Measurements from ENCODE around the gene SLC14A1.

DNA sequence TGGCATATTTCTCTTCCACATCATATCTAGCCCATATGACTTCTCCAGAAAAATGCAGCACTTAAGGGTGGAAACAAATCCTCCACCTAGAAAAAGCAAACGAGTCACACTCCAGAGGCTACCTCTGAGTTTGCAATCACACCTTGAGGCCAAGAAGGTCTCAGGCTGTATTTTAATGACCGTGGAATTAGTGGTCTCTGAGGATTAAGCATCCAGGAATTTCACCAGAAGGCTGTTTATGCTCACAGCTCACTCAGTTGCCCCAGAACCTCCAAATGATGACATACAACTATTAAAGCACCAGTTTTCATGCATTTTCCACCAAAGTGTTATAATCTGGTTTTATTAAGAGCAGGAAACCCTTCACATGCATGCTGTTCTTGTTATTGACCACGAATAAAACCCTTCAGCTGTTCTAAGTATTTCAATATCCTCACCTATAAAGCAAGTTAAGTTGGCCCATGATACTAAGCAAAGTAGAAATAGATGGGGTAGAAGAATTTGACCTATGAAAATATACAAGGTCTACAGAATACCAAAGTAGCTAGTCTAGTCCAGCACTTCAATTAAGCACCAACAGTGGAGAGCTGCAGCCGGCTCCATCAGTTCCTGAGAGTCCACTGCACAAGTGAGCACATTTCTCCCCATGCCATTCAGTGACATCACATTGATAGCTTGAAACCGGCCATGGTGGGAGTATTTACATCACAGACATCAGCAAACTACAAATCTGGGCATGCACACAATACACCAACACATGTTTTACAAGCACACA is 39.5 kb upstream of the SLC14A1 start:
- TF ChIP-seq SUZ12 (IDR thresholded peaks at IDR 0.05; ENCODE audit: extremely low read depth, insufficient read depth, insufficient read length), result no peak
- TF ChIP-seq ZNF274 (IDR thresholded peaks at IDR 0.05; ENCODE audit: low read depth, low read length), result no peak

All from NT2/D1 (cell line).